Central memory CD8-positive, alpha-beta T cell (primary cell): ENCODE data around the gene AEBP1.

Experiments
- ATAC-seq: fragments of 150-1000 bp; cut with Tn5 transposase; replicated peaks from 2 replicates; pipeline ENCODE4 v1.10.0; 2022; ENCODE audit warnings: mild to moderate bottlenecking, moderate FRiP score, moderate number of reproducible peaks; ENCODE audit not compliant: poor library complexity, severe bottlenecking; ENCODE audit errors: extremely low read depth
- DNase-seq, 2 donors: peaks; one replicate each; pipeline ENCODE4 v3.0.0; 2021; ENCODE audit warnings: low spot score in 2 of 2
- H3K27ac Mint-ChIP-seq: one replicate; pipeline ENCODE4 v1.8.0; 2022; ENCODE audit warnings: low read depth, mild to moderate bottlenecking, moderate library complexity, mixed read lengths
- H3K27me3 Mint-ChIP-seq: one replicate; pipeline ENCODE4 v1.8.0; 2022; ENCODE audit warnings: mixed read lengths
- H3K36me3 Mint-ChIP-seq: one replicate; pipeline ENCODE4 v1.8.0; 2022; ENCODE audit warnings: mild to moderate bottlenecking, moderate library complexity, mixed read lengths; ENCODE audit not compliant: insufficient read depth
- H3K4me1 Mint-ChIP-seq: one replicate; pipeline ENCODE4 v1.8.0; 2022; ENCODE audit warnings: mixed read lengths
- H3K4me3 Mint-ChIP-seq: one replicate; pipeline ENCODE4 v1.8.0; 2022; ENCODE audit warnings: mild to moderate bottlenecking, moderate library complexity, mixed read lengths
- H3K9me3 Mint-ChIP-seq: one replicate; pipeline ENCODE4 v1.8.0; 2022; ENCODE audit warnings: mixed read lengths

The AEBP1 gene

GRCh38 chr7:44106311-44107065, 2.3 kb downstream of the AEBP1 start:
- Mint-ChIP-seq H3K27me3 (peaks cover 46% of the 10 kb centered on the region), H3K27ac (no peak overlapping the region), H3K4me1 (no peaks in the 10 kb centered on the region), H3K4me3 (no peak overlapping the region), H3K36me3 (peaks cover 2% of the 10 kb centered on the region), H3K9me3 (no peaks in the 10 kb centered on the region)
- no peak for ATAC-seq
- DNase-seq: no peak

- H3K9me3 Mint-ChIP-seq: no peaks in the 10 kb centered on the region
- no peaks in the 10 kb centered on the region for H3K4me1 Mint-ChIP-seq
- ATAC-seq (no peak), DNase-seq (no peak)
- peaks cover 2% of the 10 kb centered on the region for H3K36me3 Mint-ChIP-seq
- peaks cover 46% of the 10 kb centered on the region for H3K27me3 Mint-ChIP-seq
- H3K4me3 Mint-ChIP-seq: no peak overlapping the region
- no peak overlapping the region for H3K27ac Mint-ChIP-seq
Measured at GRCh38 chr7:44107116-44107960, 3.2 kb downstream of the AEBP1 start.

DNA sequence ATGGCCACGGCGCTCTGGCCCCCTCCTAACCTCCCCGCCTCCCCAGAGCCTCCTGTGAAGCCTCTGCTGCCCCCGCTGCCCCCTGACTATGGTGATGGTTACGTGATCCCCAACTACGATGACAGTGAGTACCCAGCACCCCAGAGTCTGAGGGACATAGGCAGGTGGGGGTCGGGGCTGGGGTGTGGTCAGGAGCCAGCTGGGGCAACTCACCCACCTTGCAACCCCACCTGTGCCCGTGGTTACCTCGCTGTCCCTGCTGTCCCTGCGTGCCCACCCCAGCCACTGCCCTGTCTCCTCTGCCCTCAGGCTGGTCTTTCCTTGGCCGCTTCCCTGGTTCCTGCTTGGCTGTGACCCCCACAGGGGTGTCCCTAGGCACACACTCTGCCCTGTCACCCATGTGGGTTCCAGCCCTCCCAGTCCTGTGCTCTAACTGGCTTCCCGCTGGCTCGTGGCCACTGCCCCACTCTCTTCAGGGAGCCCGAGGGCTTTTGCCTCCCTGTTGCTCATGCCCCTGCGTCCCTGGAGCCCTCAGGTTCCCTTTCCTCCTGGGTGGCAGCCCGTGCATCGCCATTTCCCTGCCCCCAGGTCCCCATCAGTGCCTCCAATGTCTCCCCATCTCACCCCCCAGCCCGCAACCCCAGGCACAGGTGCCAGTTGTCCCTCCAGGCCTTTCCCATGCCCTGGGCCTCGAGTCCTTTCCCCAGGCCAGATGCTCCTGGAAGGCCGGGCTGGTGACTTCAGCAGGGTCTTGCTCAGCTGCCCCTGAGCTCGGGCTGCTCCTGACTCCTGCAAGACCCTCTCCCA, 4.0 kb downstream of the AEBP1 start:
- Mint-ChIP-seq H3K27me3 (peaks cover 39% of the 10 kb centered on the region), H3K4me3 (no peak overlapping the region), H3K27ac (no peak overlapping the region), H3K4me1 (no peaks in the 10 kb centered on the region), H3K9me3 (no peaks in the 10 kb centered on the region), H3K36me3 (peaks cover 2% of the 10 kb centered on the region)
- no peak for ATAC-seq
- no peak for DNase-seq

- Mint-ChIP-seq H3K9me3 (no peaks in the 10 kb centered on the region), H3K27me3 (peaks cover 33% of the 10 kb centered on the region), H3K4me3 (no peak overlapping the region), H3K4me1 (no peaks in the 10 kb centered on the region), H3K36me3 (peaks cover 2% of the 10 kb centered on the region), H3K27ac (no peak overlapping the region)
- no peak for ATAC-seq
- DNase-seq: no peak
Measured at GRCh38 chr7:44108768-44109750, 4.9 kb downstream of the AEBP1 start.

DNA sequence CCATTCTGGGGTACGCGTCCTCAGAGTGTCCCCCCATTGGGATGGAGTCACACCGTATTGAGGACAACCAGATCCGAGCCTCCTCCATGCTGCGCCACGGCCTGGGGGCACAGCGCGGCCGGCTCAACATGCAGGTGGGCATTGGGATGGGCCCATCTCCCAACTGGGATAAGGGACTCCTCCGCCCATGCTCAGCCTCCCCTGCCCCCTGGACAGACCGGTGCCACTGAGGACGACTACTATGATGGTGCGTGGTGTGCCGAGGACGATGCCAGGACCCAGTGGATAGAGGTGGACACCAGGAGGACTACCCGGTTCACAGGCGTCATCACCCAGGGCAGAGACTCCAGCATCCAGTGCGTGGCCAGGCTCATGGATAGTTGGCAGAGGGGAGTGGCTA, 5.8 kb downstream of the AEBP1 start:
- no peaks in the 10 kb centered on the region for H3K4me1 Mint-ChIP-seq
- no peak overlapping the region for H3K27ac Mint-ChIP-seq
- no peak overlapping the region for H3K4me3 Mint-ChIP-seq
- peaks cover 30% of the 10 kb centered on the region for H3K27me3 Mint-ChIP-seq
- DNase-seq: no peak
- no peak for ATAC-seq
- H3K9me3 Mint-ChIP-seq: no peaks in the 10 kb centered on the region
- H3K36me3 Mint-ChIP-seq: peaks cover 2% of the 10 kb centered on the region

DNA sequence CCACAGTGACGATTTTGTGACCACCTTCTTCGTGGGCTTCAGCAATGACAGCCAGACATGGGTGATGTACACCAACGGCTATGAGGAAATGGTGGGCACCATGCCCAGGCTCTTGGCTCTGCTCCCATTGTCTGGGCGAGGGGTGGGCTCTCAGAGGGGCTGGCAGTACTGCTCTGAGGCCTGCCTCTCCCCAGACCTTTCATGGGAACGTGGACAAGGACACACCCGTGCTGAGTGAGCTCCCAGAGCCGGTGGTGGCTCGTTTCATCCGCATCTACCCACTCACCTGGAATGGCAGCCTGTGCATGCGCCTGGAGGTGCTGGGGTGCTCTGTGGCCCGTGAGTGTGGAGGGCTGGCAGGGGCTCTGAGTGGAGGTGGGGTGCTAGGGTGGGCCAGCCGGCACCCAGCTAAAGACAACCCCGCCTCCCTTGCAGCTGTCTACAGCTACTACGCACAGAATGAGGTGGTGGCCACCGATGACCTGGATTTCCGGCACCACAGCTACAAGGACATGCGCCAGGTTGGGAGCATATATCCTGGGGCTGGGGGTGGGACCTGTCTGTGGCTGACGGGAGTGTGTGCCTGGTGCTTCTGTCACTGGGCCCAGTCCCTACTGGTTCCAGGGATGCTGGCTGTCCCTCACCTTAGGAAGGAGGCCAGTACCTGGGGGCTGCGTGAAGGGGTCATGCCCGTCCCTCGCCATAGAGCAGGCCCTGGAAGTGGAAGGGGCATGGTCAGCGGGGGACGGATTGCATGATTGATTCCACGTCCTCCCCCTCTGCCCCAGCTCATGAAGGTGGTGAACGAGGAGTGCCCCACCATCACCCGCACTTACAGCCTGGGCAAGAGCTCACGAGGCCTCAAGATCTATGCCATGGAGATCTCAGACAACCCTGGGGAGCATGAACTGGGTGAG, 6.8 kb downstream of the AEBP1 start:
- peaks cover 1% of the 10 kb centered on the region for H3K36me3 Mint-ChIP-seq
- peaks cover 20% of the 10 kb centered on the region for H3K27me3 Mint-ChIP-seq
- H3K27ac Mint-ChIP-seq: no peak overlapping the region
- DNase-seq: no peak
- ATAC-seq: no peak
- no peak overlapping the region for H3K4me3 Mint-ChIP-seq
- no peaks in the 10 kb centered on the region for H3K9me3 Mint-ChIP-seq
- H3K4me1 Mint-ChIP-seq: no peaks in the 10 kb centered on the region

DNA sequence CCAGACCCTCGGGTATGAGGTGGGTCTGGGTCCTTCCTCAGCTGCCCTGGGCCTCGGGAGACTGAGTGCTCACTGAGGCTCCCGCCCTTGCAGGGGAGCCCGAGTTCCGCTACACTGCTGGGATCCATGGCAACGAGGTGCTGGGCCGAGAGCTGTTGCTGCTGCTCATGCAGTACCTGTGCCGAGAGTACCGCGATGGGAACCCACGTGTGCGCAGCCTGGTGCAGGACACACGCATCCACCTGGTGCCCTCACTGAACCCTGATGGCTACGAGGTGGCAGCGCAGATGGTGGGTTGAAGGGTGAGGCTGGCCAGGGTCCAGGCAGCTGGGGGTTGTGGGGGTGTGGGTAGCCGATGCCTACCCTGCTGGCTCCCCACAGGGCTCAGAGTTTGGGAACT, 7.6 kb downstream of the AEBP1 start:
- no peak overlapping the region for H3K27ac Mint-ChIP-seq
- DNase-seq (no peak), ATAC-seq (no peak)
- peaks cover 12% of the 10 kb centered on the region for H3K27me3 Mint-ChIP-seq
- H3K36me3 Mint-ChIP-seq: peaks cover 2% of the 10 kb centered on the region
- no peaks in the 10 kb centered on the region for H3K4me1 Mint-ChIP-seq
- H3K4me3 Mint-ChIP-seq: no peak overlapping the region
- no peaks in the 10 kb centered on the region for H3K9me3 Mint-ChIP-seq

- DNase-seq (no peak), ATAC-seq (no peak)
- Mint-ChIP-seq H3K27ac (no peak overlapping the region), H3K4me3 (no peak overlapping the region), H3K4me1 (no peaks in the 10 kb centered on the region), H3K36me3 (peaks cover 3% of the 10 kb centered on the region), H3K9me3 (no peaks in the 10 kb centered on the region), H3K27me3 (peaks cover 12% of the 10 kb centered on the region)
Measured at GRCh38 chr7:44112231-44112996, 8.3 kb downstream of the AEBP1 start.

- Mint-ChIP-seq H3K4me1 (no peaks in the 10 kb centered on the region), H3K27ac (no peak overlapping the region), H3K27me3 (peaks cover 8% of the 10 kb centered on the region), H3K9me3 (no peaks in the 10 kb centered on the region), H3K4me3 (no peak overlapping the region), H3K36me3 (peaks cover 4% of the 10 kb centered on the region)
- ATAC-seq (no peak), DNase-seq (no peak)
Measured at GRCh38 chr7:44112997-44113763, 9.0 kb downstream of the AEBP1 start.

- no peaks in the 10 kb centered on the region for H3K4me1 Mint-ChIP-seq
- no peak for DNase-seq
- no peaks in the 10 kb centered on the region for H3K9me3 Mint-ChIP-seq
- ATAC-seq: no peak
- H3K27ac Mint-ChIP-seq: no peak overlapping the region
- H3K4me3 Mint-ChIP-seq: no peak overlapping the region
- H3K27me3 Mint-ChIP-seq: peaks cover under 1% of the 10 kb centered on the region
- H3K36me3 Mint-ChIP-seq: peaks cover 6% of the 10 kb centered on the region
Measured at GRCh38 chr7:44113764-44114354, 9.7 kb downstream of the AEBP1 start.
